ENCODE data around the gene PRRG3.
A peak's percentile ranks its signal among the peaks of the same experiment; 100 is the strongest.
"Not testable (repeated sequence)": the region's sequence is repeated elsewhere in the genome, so short reads cannot be mapped to it uniquely, and the experiment has no call there.

PRRG3 gene

GRCh38 chrX:151694661-151695582 is at the start of gene PRRG3:
Gene PRRG3 (plus strand): TSS chrX:151695458. CDS start chrX:151698815, 3,357 bp downstream.
- peak within 1 kb of the TSS; percentile 33 for H3K4me3 ChIP-seq (ENCODE audit: low read depth, low read length)

DNA sequence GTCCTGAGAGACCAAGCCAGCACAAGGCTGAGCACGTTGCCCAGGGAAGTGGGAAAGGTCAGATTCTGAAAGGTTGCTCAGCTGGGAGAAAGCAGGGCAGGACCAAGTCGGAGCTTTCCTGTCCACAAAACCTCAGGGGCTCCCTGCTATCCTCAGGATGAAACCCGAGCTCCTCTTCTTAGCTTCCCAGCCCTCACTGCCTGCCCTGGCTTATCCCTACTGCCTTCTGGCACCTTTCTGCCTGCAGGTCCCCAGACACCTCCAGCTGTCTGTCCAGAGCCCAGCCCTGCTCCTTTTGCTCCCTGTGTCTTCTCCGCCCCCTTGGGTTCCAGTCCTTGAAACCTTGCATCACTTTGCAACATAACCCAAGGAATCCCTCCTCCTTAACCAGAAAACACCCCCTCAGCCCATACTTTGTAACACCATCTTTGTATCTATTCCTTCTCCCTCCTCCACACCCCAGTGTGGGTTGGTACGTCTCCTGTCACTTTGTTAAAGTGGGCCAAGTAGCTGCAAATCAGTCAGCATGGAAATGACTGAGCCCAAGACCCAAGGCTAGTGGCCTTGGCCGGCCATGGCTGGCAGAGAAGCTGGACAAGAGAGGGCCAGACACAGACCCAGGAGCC is 20.0 kb upstream of the PRRG3 start:
- no peak overlapping the region for H3K4me3 ChIP-seq (ENCODE audit: low read depth, low read length)

- no peak overlapping the region for H3K4me3 ChIP-seq (ENCODE audit: low read depth, low read length)
These were observed 19.1 kb upstream of the PRRG3 start for GRCh38 chrX:151676196-151676595.

DNA sequence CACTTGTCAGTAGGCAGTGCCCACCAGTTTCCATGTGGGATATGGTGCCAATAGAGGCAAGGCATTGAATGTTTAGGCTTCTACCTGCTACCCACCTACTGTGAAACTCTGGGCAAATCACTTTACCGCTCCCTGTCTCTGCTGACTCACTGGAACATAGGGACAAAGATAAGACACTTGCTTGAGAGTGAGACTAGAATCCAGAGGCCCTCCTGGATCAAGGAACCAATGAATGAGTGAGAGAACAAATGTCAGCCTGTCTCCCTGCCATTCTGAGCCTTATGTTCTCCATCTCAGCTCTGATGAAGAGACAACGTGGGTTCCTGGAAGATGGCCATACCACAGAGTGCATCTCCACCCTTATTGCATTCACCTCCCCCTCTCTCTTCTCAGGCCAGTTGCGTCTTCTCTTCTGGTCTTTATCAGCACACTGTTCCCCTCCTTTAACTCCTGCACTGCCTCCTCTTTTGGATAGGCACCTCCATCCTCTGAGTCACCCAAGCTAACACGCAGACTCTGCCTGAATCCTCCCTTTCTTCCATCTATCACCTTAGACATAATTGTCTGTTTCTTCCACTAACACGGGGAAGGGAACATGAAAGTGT is 15.4 kb upstream of the PRRG3 start:
- H3K4me3 ChIP-seq (ENCODE audit: low read depth, low read length), result no peak overlapping the region

GRCh38 chrX:151680805-151681204 is 14.5 kb upstream of the PRRG3 start:
- no peak overlapping the region for H3K4me3 ChIP-seq (ENCODE audit: low read depth, low read length)

DNA sequence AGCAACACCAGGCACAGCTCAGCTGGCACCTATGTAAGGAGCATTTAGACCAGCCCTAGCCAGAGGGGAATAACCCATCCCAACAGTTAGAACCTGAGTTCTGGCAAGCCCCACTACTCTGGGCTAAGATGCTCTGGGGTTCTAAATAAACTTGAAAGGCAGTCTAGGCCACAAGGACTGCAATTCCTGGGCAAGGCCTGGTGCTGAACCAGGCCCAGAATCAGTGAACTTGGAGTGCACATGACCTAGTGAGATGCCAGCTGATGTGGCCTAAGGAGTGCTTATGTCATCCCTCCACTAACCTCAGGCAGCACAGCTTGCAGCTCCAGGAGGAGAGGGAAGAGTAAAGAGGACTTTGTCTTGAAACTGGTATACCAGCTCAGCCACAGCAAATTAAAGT is 7.6 kb upstream of the PRRG3 start:
- H3K4me3 ChIP-seq (ENCODE audit: low read depth, low read length), result no peak overlapping the region

- H3K4me3 ChIP-seq (ENCODE audit: low read depth, low read length), result no peak overlapping the region
These were observed 6.6 kb upstream of the PRRG3 start for GRCh38 chrX:151688695-151689094.

DNA sequence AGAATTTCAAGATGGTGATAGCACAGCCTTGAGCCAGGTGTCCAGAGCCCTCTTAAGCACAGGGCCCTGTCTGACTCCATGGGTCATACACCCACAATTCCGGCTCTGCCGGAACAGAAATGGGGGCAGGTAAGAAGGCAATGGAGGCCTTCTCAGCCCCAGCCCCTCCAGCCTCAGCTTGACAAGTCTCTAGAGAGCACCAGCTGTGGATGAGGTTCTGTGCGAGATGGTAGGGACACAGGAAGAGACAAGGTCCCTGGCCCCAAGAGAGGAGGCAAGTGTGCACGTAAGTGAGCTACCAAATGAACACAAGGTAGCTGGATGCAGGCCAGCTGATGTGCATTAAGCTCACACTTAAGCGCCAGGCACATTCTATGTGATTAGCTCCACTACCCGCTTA is 2.4 kb upstream of the PRRG3 start:
- no peak overlapping the region for H3K4me3 ChIP-seq (ENCODE audit: low read depth, low read length)

DNA sequence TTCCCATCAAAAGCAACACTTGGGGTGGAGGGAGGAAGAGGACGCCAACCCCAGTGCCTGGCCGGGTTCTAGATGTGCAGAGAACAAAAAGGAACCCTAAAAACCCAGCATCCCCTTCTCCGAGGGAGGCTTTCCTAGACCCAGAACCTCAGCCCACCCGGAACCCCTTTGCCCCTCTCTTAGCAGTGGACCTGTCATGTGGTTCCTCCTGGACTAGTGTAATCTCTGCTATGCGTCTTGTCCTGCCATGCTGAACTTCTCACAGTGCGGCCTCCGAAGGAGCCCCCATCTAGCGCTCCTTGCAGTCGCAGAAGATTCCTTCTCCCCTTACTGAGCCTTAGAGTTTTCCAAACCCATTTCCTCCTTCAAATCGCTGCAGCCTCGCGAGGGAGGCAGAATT is 1.1 kb upstream of the PRRG3 start:
- H3K4me3 ChIP-seq (ENCODE audit: low read depth, low read length), result no peak overlapping the region

GRCh38 chrX:151695583-151696340 is 504 bp downstream of the PRRG3 start:
- H3K4me3 ChIP-seq (ENCODE audit: low read depth, low read length), result peak overlapping the region; percentile 33

DNA sequence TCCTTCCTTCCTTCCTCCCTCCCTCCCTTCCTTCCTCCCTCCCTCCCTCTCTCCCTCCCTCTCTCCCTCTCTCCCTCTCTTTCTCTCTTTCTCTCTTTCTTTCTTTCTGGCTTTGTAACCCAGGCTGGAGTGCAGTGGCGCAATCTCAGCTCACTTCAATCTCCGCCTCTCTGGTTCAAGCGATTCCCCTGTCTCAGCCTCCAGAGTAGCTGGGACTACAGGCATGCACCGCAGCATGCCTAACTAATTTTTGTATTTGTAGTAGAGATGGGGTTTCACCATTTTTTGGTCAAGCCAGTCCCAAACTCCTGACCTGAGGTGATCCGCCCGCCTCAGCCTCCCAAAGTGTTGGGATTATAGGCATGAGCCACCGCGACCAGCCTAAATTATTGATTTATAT is 1.8 kb downstream of the PRRG3 start:
- not testable (repeated sequence) for H3K4me3 ChIP-seq (ENCODE audit: low read depth, low read length)

- no peak overlapping the region for H3K4me3 ChIP-seq (ENCODE audit: low read depth, low read length)
These were observed 2.3 kb downstream of the PRRG3 start for GRCh38 chrX:151697522-151697921.

GRCh38 chrX:151698485-151698884 is 3.2 kb downstream of the PRRG3 start:
- H3K4me3 ChIP-seq (ENCODE audit: low read depth, low read length), result no peak overlapping the region

DNA sequence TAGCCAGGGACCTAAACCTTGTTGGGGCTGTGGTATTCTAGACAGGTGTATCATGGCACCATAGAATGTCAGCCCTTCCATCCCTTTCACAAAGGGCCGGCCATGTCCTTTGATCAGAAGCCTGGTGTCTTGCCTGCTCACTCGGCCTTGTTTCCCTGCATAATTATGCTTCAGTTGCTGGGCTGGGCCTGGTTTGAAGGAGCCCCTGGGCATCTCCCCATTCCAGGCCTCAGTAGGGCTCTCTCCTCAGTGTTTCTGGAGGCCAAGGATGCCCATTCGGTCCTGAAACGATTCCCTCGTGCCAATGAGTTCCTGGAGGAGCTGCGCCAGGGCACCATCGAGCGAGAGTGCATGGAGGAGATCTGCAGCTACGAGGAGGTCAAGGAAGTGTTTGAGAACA is 4.5 kb downstream of the PRRG3 start:
- no peak overlapping the region for H3K4me3 ChIP-seq (ENCODE audit: low read depth, low read length)

DNA sequence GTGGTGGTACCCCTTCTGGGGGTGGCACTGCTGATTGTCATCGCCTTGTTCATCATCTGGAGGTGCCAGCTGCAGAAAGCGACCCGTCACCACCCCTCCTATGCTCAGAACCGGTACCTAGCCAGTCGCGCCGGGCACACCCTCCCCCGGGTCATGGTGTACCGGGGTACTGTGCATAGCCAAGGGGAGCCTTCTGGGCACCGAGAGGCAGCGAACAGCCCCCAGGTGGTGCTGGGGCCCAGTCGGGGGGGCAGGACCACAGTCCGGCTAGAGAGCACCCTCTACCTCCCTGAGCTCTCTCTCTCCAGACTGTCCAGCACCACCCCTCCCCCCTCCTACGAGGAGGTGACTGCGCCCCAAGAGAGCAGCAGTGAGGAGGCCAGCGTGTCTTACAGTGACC is 5.3 kb downstream of the PRRG3 start:
- H3K4me3 ChIP-seq (ENCODE audit: low read depth, low read length), result no peak overlapping the region

GRCh38 chrX:151701071-151701470 is 5.8 kb downstream of the PRRG3 start:
- H3K4me3 ChIP-seq (ENCODE audit: low read depth, low read length), result no peak overlapping the region

- no peak overlapping the region for H3K4me3 ChIP-seq (ENCODE audit: low read depth, low read length)
These were observed 6.3 kb downstream of the PRRG3 start for GRCh38 chrX:151701531-151701930.

- H3K4me3 ChIP-seq (ENCODE audit: low read depth, low read length), result no peak overlapping the region
These were observed 6.9 kb downstream of the PRRG3 start for GRCh38 chrX:151702026-151702714.

GRCh38 chrX:151702741-151703340 is 7.6 kb downstream of the PRRG3 start:
- no peak overlapping the region for H3K4me3 ChIP-seq (ENCODE audit: low read depth, low read length)

GRCh38 chrX:151703487-151703886 is 8.2 kb downstream of the PRRG3 start:
- no peak overlapping the region for H3K4me3 ChIP-seq (ENCODE audit: low read depth, low read length)

Data from iPS-11a (cell line).